ENCODE measurements around the gene NOTUM. TPM values are rescaled to one million over a fixed set of nuclear protein-coding genes. Genes with fewer than 3 reads are reported as not detected.

Gene NOTUM
- total RNA-seq, 4 donors from 2014 or later, result not detected

DNA sequence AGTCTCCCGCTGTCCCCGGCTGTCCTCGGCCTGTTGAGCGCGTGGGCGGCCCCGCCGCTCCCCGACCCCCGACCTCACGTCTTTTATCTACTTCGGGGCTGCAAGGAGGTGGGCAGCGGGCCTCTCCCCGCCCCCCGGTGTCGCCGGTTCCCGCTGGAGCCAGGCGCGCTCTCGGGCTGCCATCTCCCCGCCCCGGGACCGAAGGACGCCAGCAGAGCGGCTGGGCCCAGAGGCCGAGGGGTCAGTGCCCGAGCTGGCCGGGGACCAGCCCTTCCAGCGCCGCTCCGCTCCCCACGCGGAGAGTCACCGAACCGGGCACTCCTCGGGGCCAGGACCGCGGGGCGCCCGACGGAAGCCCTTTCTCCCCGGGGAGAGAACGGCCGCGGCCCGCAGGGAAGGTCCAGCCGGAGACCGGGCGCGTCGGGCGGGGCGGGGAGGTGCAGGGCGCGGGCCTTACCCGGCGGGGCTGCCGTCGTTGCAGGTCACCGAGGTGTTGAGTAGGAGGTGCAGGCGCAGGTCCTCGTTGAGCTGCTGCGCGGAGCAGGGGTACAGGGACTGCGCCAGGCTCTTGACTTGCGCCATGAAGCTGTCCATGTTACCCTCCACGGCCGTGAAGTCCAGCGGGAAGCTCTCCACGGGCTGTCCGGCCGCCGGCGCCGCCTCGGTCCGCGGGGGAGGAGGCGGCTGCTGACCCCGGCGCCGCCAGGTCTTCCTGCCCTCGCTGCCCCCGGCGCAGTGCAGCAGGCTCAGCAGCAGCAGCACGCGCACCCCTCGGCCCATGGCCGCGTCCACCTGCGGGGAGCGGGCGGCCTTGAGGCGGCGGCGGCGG lies 643 bp downstream of the NOTUM start:
- TF ChIP-seq, protein P1, sequence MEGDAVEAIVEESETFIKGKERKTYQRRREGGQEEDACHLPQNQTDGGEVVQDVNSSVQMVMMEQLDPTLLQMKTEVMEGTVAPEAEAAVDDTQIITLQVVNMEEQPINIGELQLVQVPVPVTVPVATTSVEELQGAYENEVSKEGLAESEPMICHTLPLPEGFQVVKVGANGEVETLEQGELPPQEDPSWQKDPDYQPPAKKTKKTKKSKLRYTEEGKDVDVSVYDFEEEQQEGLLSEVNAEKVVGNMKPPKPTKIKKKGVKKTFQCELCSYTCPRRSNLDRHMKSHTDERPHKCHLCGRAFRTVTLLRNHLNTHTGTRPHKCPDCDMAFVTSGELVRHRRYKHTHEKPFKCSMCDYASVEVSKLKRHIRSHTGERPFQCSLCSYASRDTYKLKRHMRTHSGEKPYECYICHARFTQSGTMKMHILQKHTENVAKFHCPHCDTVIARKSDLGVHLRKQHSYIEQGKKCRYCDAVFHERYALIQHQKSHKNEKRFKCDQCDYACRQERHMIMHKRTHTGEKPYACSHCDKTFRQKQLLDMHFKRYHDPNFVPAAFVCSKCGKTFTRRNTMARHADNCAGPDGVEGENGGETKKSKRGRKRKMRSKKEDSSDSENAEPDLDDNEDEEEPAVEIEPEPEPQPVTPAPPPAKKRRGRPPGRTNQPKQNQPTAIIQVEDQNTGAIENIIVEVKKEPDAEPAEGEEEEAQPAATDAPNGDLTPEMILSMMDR (IDR thresholded peaks at IDR 0.05; ENCODE audit: low read depth), result no peak

DNA sequence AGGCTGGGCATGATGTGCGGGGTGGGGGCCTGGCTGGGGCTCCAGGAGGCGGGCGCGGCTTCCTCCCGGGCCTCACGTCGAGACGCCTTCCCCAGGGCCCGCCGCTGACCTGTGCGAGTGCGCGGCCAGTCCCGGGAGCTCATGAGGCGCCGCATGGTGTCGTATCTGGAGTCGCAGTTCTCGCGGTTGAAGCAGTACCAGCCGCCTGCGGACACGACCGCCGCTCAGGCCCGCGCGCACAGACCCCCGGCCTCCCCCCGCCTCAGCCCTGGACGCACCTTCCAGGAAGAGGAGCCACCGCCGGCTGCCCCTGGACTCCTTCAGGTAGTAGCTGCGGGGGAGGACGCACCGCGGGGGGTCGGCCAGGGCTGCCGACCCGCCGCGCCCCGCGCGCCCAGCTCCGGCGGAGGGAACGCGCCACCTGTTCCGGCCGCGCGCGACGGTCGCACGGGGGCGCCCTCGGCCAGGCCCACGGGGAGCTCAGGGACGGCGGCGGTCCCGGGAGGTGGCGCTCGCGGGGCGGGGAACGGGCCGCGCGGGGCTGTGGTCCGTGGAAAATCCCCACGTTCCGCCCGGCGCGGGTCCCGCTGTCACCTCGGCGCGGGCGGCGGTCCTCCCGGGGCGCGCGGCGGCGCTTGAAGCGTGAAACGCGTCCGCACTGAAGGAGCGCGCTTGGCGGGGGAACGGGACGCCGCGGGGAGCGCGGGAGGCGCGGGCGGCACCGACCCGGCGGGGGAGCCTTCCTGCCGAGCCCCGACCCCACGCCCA lies 1.4 kb downstream of the NOTUM start:
- TF ChIP-seq, protein P1 (IDR thresholded peaks at IDR 0.05; ENCODE audit: low read depth), result no peak

DNA sequence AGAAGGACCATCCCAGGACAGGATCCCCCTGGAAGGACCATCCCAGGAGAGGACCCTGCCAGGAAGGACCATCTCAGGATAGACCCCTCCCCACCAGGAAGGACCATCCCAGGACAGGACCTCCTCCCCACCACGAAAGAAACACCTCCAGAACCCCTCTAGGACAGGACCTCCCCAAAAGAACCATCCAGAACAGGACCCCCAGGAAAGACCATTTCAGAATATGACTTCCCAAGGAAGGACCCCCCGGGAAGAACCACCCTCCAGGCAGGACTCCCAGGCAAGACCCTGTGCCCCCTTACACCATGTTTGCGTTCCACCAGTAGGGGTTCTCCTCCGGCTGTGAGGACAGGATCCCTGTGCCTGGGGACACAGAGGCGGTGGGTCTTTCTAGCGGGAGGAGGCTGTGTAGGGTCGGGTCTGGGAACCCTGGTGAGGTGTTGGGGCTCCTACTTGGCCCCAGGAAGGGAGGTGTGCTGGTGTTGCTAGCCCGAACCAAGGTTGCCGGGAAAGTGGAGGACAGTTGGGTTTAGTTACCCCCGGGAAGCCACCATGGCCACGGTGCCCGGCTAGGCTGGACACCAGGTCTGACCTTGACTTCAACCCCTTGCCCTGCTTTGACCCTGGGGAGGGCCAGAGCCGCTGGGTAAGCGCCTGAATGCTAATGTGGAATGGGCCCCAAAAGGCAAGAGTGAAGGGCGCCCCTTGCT lies 2.2 kb downstream of the NOTUM start:
- TF ChIP-seq, protein P1 (IDR thresholded peaks at IDR 0.05; ENCODE audit: low read depth), result no peak

DNA sequence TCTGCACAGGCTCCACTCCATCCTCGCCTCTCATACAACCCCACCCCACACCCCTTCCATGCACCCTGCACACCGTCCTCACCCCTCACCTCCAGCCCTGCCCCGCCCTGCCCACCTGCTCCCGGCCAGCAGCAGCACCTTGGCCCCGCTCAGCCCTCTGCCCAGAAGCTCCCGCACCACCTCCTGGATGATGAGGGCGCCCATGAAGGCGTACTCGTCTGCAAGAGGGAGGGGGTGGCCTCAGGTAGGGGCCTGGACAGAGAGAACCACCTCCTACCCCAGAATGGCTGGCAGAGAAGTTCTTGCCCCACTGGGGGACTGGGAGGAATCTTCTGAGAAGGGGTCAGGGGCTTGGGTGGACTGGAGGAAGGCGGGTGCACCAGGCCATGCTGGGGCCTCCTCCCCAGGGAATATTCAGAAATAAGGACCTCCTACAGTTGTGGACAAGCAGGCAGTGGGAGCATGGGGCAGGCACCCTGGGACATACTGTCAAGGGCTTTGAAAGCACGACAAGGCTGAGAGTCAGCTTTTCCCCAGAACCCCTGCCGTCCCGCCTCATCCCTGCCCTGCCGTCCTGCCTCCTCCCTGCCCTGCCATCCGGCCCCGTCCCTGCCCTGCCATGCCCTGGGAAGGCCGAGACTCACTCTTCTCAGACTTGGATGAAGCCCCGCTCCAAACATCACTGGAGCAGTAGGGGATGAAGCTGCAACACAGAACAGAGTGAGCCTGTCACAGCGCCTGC lies 3.1 kb downstream of the NOTUM start:
- TF ChIP-seq, protein P1 (IDR thresholded peaks at IDR 0.05; ENCODE audit: low read depth), result no peak

DNA sequence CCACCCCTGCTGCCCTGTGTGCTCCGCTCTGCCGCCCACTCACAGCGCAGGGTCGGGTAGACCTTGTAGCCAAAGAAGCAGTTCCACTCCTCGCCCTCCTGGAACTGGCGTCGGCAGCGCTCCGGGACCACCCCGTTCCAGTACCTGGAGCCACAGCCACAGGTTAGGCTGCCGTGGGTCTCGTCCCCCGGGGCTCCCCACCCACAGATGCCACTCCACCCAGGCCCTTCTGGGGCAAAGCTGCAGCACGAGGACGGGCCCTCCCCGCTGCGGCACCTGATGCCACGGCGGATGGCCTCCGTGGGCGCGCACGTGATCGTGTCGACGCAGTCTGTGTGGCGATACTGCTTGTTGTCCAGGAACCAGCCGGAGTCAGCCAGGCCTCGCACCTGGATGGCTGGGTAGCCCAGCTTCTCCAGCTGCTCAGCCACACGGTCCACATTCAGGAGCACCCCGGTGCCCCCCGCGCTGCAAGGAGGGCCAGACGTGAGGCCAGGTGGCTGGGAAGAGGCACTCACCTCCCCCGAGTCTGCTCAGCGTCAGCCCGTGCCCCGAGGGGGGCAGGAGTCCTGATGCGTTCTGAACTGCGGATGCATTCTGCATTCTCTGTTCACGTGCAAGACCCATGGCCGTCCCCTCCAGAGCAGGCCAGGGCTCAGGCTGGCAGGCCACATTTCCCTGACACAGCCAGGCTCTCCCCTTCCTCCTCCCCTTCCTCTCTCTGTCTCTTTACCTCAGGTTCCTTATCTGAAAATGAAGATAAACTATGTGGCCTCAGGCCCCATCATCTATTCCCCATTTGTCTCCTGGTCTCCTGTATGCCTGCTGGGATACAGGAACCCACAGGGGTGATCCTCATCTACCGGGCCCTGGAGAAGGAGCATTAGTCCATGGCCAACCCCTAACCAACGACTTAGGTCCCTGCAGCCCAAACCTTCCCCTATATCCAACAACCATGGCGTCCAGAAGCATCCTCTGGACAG lies 4.1 kb downstream of the NOTUM start:
- TF ChIP-seq, protein P1 (IDR thresholded peaks at IDR 0.05; ENCODE audit: low read depth), result no peak
